ENCODE results near the gene RARA. TPM values are rescaled to one million over a fixed set of nuclear protein-coding genes. Genes with fewer than 3 reads are reported as not detected.
A peak's percentile ranks its signal among the peaks of the same experiment; 100 is the strongest.

The RARA gene
- total and polyA plus RNA-seq, 8 donors, result 6.8 to 19.7 (median 11.6) TPM

DNA sequence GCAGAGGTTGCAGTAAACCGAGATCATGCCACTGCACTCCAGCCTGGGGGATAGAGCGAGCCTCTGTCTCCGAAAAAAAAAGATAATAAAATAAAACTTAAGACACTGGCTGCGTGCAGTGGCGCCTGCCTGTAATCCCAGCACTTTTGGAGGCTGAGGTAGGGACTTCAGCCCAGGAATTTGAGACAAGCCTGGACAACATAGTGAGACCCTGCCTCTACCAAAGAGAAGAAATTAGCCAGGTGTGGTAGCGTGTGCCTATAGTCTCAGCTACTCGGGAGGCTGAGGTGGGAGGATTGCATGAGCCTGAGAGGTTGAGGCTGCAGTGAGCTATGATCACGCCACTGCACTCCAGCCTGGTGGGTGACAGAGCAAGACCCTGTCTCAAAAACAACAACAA is 26.6 kb downstream of the RARA start:
- Histone ChIP-seq H3K36me3 (no peaks in the 10 kb centered on the region), H3K9me3 (no peaks in the 10 kb centered on the region), H3K27ac (no peak overlapping the region), H3K27me3 (no peaks in the 10 kb centered on the region), H3K4me3 (no peak overlapping the region), H3K4me1 (peaks cover 28 to 46% (median 42%) of the 10 kb centered on the region in 3 donors)
- DNase-seq (no peak), FAIRE-seq (no peak), ATAC-seq (no peak)
- TF ChIP-seq, protein P1, sequence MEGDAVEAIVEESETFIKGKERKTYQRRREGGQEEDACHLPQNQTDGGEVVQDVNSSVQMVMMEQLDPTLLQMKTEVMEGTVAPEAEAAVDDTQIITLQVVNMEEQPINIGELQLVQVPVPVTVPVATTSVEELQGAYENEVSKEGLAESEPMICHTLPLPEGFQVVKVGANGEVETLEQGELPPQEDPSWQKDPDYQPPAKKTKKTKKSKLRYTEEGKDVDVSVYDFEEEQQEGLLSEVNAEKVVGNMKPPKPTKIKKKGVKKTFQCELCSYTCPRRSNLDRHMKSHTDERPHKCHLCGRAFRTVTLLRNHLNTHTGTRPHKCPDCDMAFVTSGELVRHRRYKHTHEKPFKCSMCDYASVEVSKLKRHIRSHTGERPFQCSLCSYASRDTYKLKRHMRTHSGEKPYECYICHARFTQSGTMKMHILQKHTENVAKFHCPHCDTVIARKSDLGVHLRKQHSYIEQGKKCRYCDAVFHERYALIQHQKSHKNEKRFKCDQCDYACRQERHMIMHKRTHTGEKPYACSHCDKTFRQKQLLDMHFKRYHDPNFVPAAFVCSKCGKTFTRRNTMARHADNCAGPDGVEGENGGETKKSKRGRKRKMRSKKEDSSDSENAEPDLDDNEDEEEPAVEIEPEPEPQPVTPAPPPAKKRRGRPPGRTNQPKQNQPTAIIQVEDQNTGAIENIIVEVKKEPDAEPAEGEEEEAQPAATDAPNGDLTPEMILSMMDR (IDR thresholded peaks at IDR 0.05), result no peak
- intact Hi-C loops (cut with DNase I), result no loop called here
- 91 to 95% methylated on average over 8 of the region's 8 CpGs for WGBS, 2 donors

DNA sequence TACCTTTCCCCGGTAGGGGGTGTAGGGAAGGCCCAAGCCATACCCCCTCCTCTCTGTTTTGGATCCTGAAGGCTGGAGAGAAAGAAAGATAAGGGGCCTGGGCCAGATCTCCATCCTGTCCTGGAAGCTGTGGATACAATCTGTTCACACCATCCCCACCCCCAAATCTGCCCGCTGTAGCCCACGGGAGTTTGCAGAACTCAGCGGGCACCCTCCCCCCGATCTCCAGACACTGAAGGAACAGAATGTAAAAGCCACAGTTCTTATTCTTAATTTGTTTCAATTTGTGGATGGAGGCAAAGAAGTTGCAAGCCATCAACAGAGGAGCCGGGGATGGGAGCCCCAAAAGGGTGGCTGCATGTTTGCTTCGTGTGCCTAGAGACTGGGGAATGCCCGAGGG is 28.4 kb downstream of the RARA start:
- no peaks in the 10 kb centered on the region for H3K36me3 ChIP-seq
- ATAC-seq, result no peak
- H3K9me3 ChIP-seq, result no peaks in the 10 kb centered on the region
- no peak for DNase-seq
- no peaks in the 10 kb centered on the region for H3K27me3 ChIP-seq
- H3K4me3 ChIP-seq, result no peak overlapping the region
- intact Hi-C loops (cut with DNase I), result no loop called here
- no peak overlapping the region for H3K27ac ChIP-seq
- H3K4me1 ChIP-seq, result peaks cover 11 to 34% (median 29%) of the 10 kb centered on the region in 3 donors
- TF ChIP-seq, protein P1 (IDR thresholded peaks at IDR 0.05), result no peak
- WGBS, 2 donors, result 83 to 91% methylated on average over 8 of the region's 8 CpGs
- FAIRE-seq, result no peak

GRCh38 chr17:40338058-40338457 is 29.1 kb downstream of the RARA start:
- intact Hi-C loops (cut with DNase I), result no loop called here
- Histone ChIP-seq H3K27me3 (no peaks in the 10 kb centered on the region), H3K4me1 (peaks cover 4 to 28% (median 22%) of the 10 kb centered on the region in 3 donors), H3K27ac (no peak overlapping the region), H3K36me3 (no peaks in the 10 kb centered on the region), H3K4me3 (no peak overlapping the region), H3K9me3 (no peaks in the 10 kb centered on the region)
- WGBS, 2 donors, result 83 to 91% methylated on average over 5 of the region's 5 CpGs
- no peak for DNase-seq
- ATAC-seq, result no peak
- TF ChIP-seq, protein P1 (IDR thresholded peaks at IDR 0.05), result no peak
- no peak for FAIRE-seq

- Histone ChIP-seq H3K4me3 (no peak overlapping the region), H3K27ac (no peak overlapping the region), H3K9me3 (no peaks in the 10 kb centered on the region), H3K27me3 (no peaks in the 10 kb centered on the region), H3K4me1 (peaks cover 0 to 28% (median 13%) of the 10 kb centered on the region in 3 donors), H3K36me3 (no peaks in the 10 kb centered on the region)
- ATAC-seq, result no peak
- intact Hi-C loops (cut with DNase I), result no loop called here
- TF ChIP-seq, protein P1 (IDR thresholded peaks at IDR 0.05), result no peak
- WGBS, 2 donors, result 80 to 83% methylated on average over 11 to 13 of the region's 13 CpGs
- DNase-seq, result no peak
- FAIRE-seq, result no peak
These were observed 30.1 kb downstream of the RARA start for GRCh38 chr17:40338941-40339649.

DNA sequence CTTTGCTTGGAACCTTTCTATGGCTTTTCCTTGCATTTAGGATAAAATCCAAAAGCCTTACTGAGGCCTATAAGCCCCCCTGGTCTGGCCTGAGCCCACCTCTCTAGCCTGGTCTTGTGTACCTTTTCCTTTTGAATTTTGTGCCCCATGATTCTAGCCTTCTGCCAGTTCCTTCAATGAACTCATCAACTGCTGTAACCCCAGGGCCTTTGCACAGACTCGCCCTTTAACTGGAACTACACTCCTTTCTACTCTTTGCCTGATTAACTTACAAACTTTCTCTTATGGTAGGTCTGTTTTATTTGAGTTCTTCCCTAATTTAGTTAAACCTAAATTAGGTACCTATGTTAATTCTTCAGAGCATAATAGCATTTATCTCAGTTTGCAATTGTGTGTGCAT is 31.3 kb downstream of the RARA start:
- H3K27me3 ChIP-seq, result no peaks in the 10 kb centered on the region
- DNase-seq (no peak), FAIRE-seq (no peak), ATAC-seq (no peak)
- H3K36me3 ChIP-seq, result no peaks in the 10 kb centered on the region
- 93 to 96% methylated on average over 1 of the region's 1 CpG for WGBS, 2 donors
- intact Hi-C loops (cut with DNase I), result no loop called here
- peaks cover 4 to 32% (median 5%) of the 10 kb centered on the region in 3 donors for H3K4me1 ChIP-seq
- peak overlapping the region in 2 of 4 donors; percentile 78 to 89 for H3K27ac ChIP-seq
- TF ChIP-seq, protein P1 (IDR thresholded peaks at IDR 0.05), result no peak
- H3K4me3 ChIP-seq, result no peak overlapping the region
- no peaks in the 10 kb centered on the region for H3K9me3 ChIP-seq

All from pancreas (tissue), 10 donors.